Measurements from ENCODE around the gene YTHDF2. TPM values are rescaled to one million over a fixed set of nuclear protein-coding genes. Genes with fewer than 3 reads are reported as not detected.
"Not testable (repeated sequence)": the region's sequence is repeated elsewhere in the genome, so short reads cannot be mapped to it uniquely, and the experiment has no call there.

YTHDF2 gene
- total and polyA plus RNA-seq, 12 donors, result 41.0 to 95.0 (median 67.7) TPM

GRCh38 chr1:28789816-28790215 lies 53.1 kb downstream of the YTHDF2 start:
- no peaks in the 10 kb centered on the region for H3K27me3 ChIP-seq
- WGBS, 4 donors, result 67 to 73% (median 69%) methylated on average over 6 of the region's 6 CpGs

GRCh38 chr1:28790377-28791035 lies 53.8 kb downstream of the YTHDF2 start:
- Histone ChIP-seq H3K9me3 (replicated peaks in 1 of 3) (no peaks in the 10 kb centered on the region), H3K4me1 (replicated peaks in 1 of 2) (no peaks in the 10 kb centered on the region), H3K36me3 (replicated peaks in 1 of 2) (no peaks in the 10 kb centered on the region), H3K27me3 (no peaks in the 10 kb centered on the region), H3K4me3 (no peak overlapping the region), H3K27ac (no peak overlapping the region)
- TF ChIP-seq POLR2A (IDR thresholded peaks at IDR 0.05) (no peak), CTCF (IDR thresholded peaks at IDR 0.05) (no peak)
- WGBS, 4 donors, result 71 to 84% (median 74%) methylated on average over 8 to 12 of the region's 12 CpGs
- intact Hi-C loops (cut with DNase I), result loop anchor here (5.0 kb wide), 1 partner anchor 77 kb away; no protein-coding TSS in a partner anchor
- no peak for DNase-seq

More at GRCh38 chr1:28789816-28790215, 53.1 kb downstream of the YTHDF2 start:
- H3K27ac ChIP-seq, result no peak overlapping the region
- no peak overlapping the region for H3K4me3 ChIP-seq
- H3K36me3 ChIP-seq (replicated peaks in 1 of 2), result no peaks in the 10 kb centered on the region
- TF ChIP-seq POLR2A (IDR thresholded peaks at IDR 0.05), result no peak
- no peak for TF ChIP-seq CTCF (IDR thresholded peaks at IDR 0.05)
- no peaks in the 10 kb centered on the region for H3K4me1 ChIP-seq (replicated peaks in 1 of 2)
- intact Hi-C loops (cut with DNase I), result loop anchor here (5.0 to 10.0 kb wide), 2 partner anchors 77 to 405 kb away; no protein-coding TSS in a partner anchor
- no peaks in the 10 kb centered on the region for H3K9me3 ChIP-seq (replicated peaks in 1 of 3)
- DNase-seq, result no peak

GRCh38 chr1:28791929-28792328 lies 55.2 kb downstream of the YTHDF2 start:
- H3K36me3 ChIP-seq (replicated peaks in 1 of 2); H3K27ac ChIP-seq; H3K4me1 ChIP-seq (replicated peaks in 1 of 2); H3K9me3 ChIP-seq (replicated peaks in 1 of 3); H3K27me3 ChIP-seq; H3K4me3 ChIP-seq; DNase-seq: not testable (repeated sequence)
- WGBS, 4 donors, result 76 to 88% (median 84%) methylated on average over 2 of the region's 2 CpGs
- intact Hi-C loops (cut with DNase I), result loop anchor here (5.0 kb wide), 1 partner anchor 75 kb away; no protein-coding TSS in a partner anchor

- no peaks in the 10 kb centered on the region for H3K9me3 ChIP-seq (replicated peaks in 1 of 3)
- intact Hi-C loops (cut with DNase I), result loop anchor here (5.0 kb wide), 1 partner anchor 75 kb away; no protein-coding TSS in a partner anchor
- no peaks in the 10 kb centered on the region for H3K4me1 ChIP-seq (replicated peaks in 1 of 2)
- no peak overlapping the region for H3K4me3 ChIP-seq
- no peak for TF ChIP-seq CTCF (IDR thresholded peaks at IDR 0.05)
- TF ChIP-seq POLR2A (IDR thresholded peaks at IDR 0.05), result no peak
- no peak for DNase-seq
- no peaks in the 10 kb centered on the region for H3K36me3 ChIP-seq (replicated peaks in 1 of 2)
- no peaks in the 10 kb centered on the region for H3K27me3 ChIP-seq
- WGBS, 4 donors, result 83 to 89% (median 86%) methylated on average over 1 of the region's 1 CpG
- no peak overlapping the region for H3K27ac ChIP-seq
These were observed 55.9 kb downstream of the YTHDF2 start for GRCh38 chr1:28792644-28793121.

GRCh38 chr1:28794582-28794981 lies 57.8 kb downstream of the YTHDF2 start:
- intact Hi-C loops (cut with DNase I), result loop anchor here (5.0 kb wide), 1 partner anchor 73 kb away; no protein-coding TSS in a partner anchor
- not testable (repeated sequence) for H3K4me1 ChIP-seq (replicated peaks in 1 of 2); DNase-seq; H3K27me3 ChIP-seq; H3K4me3 ChIP-seq; H3K36me3 ChIP-seq (replicated peaks in 1 of 2); H3K27ac ChIP-seq; H3K9me3 ChIP-seq (replicated peaks in 1 of 3)
- WGBS, 4 donors, result 87 to 96% (median 90%) methylated on average over 5 of the region's 5 CpGs
